H9 (cell line): ENCODE measurements around the gene TBL1X. TPM values are rescaled to one million over a fixed set of nuclear protein-coding genes. Genes with fewer than 3 reads are reported as not detected.

ENCODE experiments used
- DNase-seq: peaks from one replicate; pipeline ENCODE4 v3.0.0-alpha.2; 2017
- H2AFZ ChIP-seq: one replicate; pipeline ENCODE4 v1.6.1; 2013; ENCODE audit warnings: mild to moderate bottlenecking, low read length, control low read depth, moderate library complexity
- H2AK5ac ChIP-seq: 2 replicates; pipeline ENCODE4 v1.6.1; 2013; ENCODE audit warnings: low read length, control low read depth, mixed read lengths; ENCODE audit not compliant: insufficient read length
- H2BK120ac ChIP-seq: one replicate; pipeline ENCODE4 v1.6.1; 2013; ENCODE audit warnings: low read depth, mild to moderate bottlenecking, low read length, control low read depth, inconsistent platforms; ENCODE audit not compliant: poor library complexity, severe bottlenecking
- H2BK12ac ChIP-seq: 2 replicates; pipeline ENCODE4 v1.6.1; 2013; ENCODE audit warnings: low read length, control low read depth, mixed read lengths, low read depth; ENCODE audit not compliant: insufficient read length
- H2BK15ac ChIP-seq: 2 replicates; pipeline ENCODE4 v1.6.1; 2013; ENCODE audit warnings: low read depth, low read length, control low read depth
- H2BK20ac ChIP-seq: one replicate; pipeline ENCODE4 v1.6.1; 2013; ENCODE audit warnings: low read depth, mild to moderate bottlenecking, low read length, control low read depth, inconsistent platforms; ENCODE audit not compliant: poor library complexity, severe bottlenecking
- H2BK5ac ChIP-seq: 2 replicates; pipeline ENCODE4 v1.6.1; 2013; ENCODE audit warnings: low read length, control low read depth, mixed read lengths; ENCODE audit not compliant: insufficient read length
- H3K14ac ChIP-seq: 2 replicates; pipeline ENCODE4 v1.6.1; 2013; ENCODE audit warnings: low read length, control low read depth; ENCODE audit not compliant: insufficient read depth
- H3K18ac ChIP-seq: 2 replicates; pipeline ENCODE4 v1.6.1; 2013; ENCODE audit warnings: low read depth, mild to moderate bottlenecking, mixed read lengths, low read length, control low read depth; ENCODE audit not compliant: insufficient read length
- H3K23ac ChIP-seq: 2 replicates; pipeline ENCODE4 v1.6.1; 2013; ENCODE audit warnings: low read length, control low read depth, mixed read lengths, low read depth; ENCODE audit not compliant: insufficient read length
- H3K23me2 ChIP-seq: 2 replicates; pipeline ENCODE4 v1.6.1; 2013; ENCODE audit warnings: low read depth, mild to moderate bottlenecking, mixed read lengths, low read length, control low read depth; ENCODE audit not compliant: insufficient read length, poor library complexity, severe bottlenecking
- H3K27ac ChIP-seq: 2 replicates; pipeline ENCODE4 v1.5.1; 2013; ENCODE audit warnings: low read length, control low read depth, mixed read lengths, low read depth; ENCODE audit not compliant: insufficient read length
- H3K27me3 ChIP-seq: 2 replicates; pipeline ENCODE4 v1.6.1; 2013; ENCODE audit warnings: low read length, control low read depth, inconsistent platforms; ENCODE audit not compliant: insufficient read depth
- H3K4ac ChIP-seq: 2 replicates; pipeline ENCODE4 v1.6.1; 2013; ENCODE audit warnings: low read depth, mild to moderate bottlenecking, control low read depth, inconsistent platforms, low read length, moderate library complexity
- H3K4me1 ChIP-seq: 2 replicates; pipeline ENCODE4 v1.6.1; 2013; ENCODE audit warnings: low read length, control low read depth, inconsistent platforms; ENCODE audit not compliant: insufficient read depth
- H3K4me2 ChIP-seq: 2 replicates; pipeline ENCODE4 v1.6.1; 2013; ENCODE audit warnings: low read length, control low read depth, mixed read lengths; ENCODE audit not compliant: insufficient read length, insufficient read depth
- H3K56ac ChIP-seq: 2 replicates; pipeline ENCODE4 v1.6.1; 2013; ENCODE audit warnings: low read depth, mild to moderate bottlenecking, mixed read lengths, low read length, control low read depth; ENCODE audit not compliant: insufficient read length
- H3K79me1 ChIP-seq: 2 replicates; pipeline ENCODE4 v1.6.1; 2013; ENCODE audit warnings: low read depth, mild to moderate bottlenecking, moderate library complexity, low read length, control low read depth, inconsistent platforms; ENCODE audit not compliant: insufficient read depth, poor library complexity, severe bottlenecking
- H3K79me2 ChIP-seq: 2 replicates; pipeline ENCODE4 v1.6.1; 2013; ENCODE audit warnings: low read length, control low read depth, inconsistent platforms; ENCODE audit not compliant: insufficient read depth
- H3K9ac ChIP-seq: 2 replicates; pipeline ENCODE4 v1.6.1; 2013; ENCODE audit warnings: low read length, control low read depth, mixed read lengths; ENCODE audit not compliant: insufficient read length; ENCODE audit errors: extremely low read depth
- H3K9me3 ChIP-seq: one replicate; pipeline ENCODE4 v1.6.1; 2013; ENCODE audit warnings: low read depth, low read length, inconsistent platforms; ENCODE audit not compliant: control insufficient read depth
- H3T11ph ChIP-seq: one replicate; pipeline ENCODE4 v1.6.1; 2013; ENCODE audit warnings: mild to moderate bottlenecking, low read length, control low read depth, inconsistent platforms
- H4K20me1 ChIP-seq: one replicate; pipeline ENCODE4 v1.6.1; 2013; ENCODE audit not compliant: control insufficient read depth, insufficient read length, insufficient read depth
- H4K5ac ChIP-seq: 2 replicates; pipeline ENCODE4 v1.6.1; 2013; ENCODE audit warnings: low read depth, mild to moderate bottlenecking, mixed read lengths, low read length, control low read depth; ENCODE audit not compliant: insufficient read length
- H4K8ac ChIP-seq: replicated peaks from 2 replicates; pipeline ENCODE4 v1.6.1; 2013; ENCODE audit warnings: low read length, control low read depth, mixed read lengths, low read depth; ENCODE audit not compliant: insufficient read length
- H4K91ac ChIP-seq: 2 replicates; pipeline ENCODE4 v1.6.1; 2013; ENCODE audit warnings: low read depth, mild to moderate bottlenecking, moderate library complexity, mixed read lengths, low read length, control low read depth; ENCODE audit not compliant: insufficient read length
- H3K27ac Mint-ChIP-seq, 3 experiments: 2 replicates in 2 of 3; 3 replicates in 1 of 3; pipeline ENCODE4 v1.8.0; 2020 to 2021; ENCODE audit warnings: mixed read lengths in 3 of 3, mild to moderate bottlenecking in 1 of 3, moderate library complexity in 1 of 3
- H3K27me3 Mint-ChIP-seq: 2 replicates; pipeline ENCODE4 v1.8.0; 2021; ENCODE audit warnings: low read depth, mild to moderate bottlenecking, moderate library complexity, mixed read lengths
- H3K36me3 Mint-ChIP-seq, 3 experiments: 2 replicates in 2 of 3; 3 replicates in 1 of 3; pipeline ENCODE4 v1.8.0; 2020 to 2021; ENCODE audit warnings: low read depth in 3 of 3, mixed read lengths in 3 of 3; ENCODE audit not compliant: insufficient read depth in 1 of 3
- H3K4me1 Mint-ChIP-seq, 2 experiments: 2 replicates each; pipeline ENCODE4 v1.8.0; 2020; ENCODE audit warnings: mixed read lengths in 2 of 2
- H3K4me3 Mint-ChIP-seq, 2 experiments: 2 replicates in 1 of 2; 3 replicates in 1 of 2; pipeline ENCODE4 v1.8.0; 2020 to 2021; ENCODE audit warnings: mild to moderate bottlenecking in 2 of 2, mixed read lengths in 2 of 2, moderate library complexity in 1 of 2
- H3K9me3 Mint-ChIP-seq, 2 experiments: 2 replicates in 1 of 2; 3 replicates in 1 of 2; pipeline ENCODE4 v1.8.0; 2020; ENCODE audit warnings: mild to moderate bottlenecking in 2 of 2, mixed read lengths in 2 of 2, moderate library complexity in 1 of 2
- CTCF ChIP-seq: fragments of 200-600 bp; sonication (generic); conservative IDR thresholded peaks from 3 replicates; pipeline ENCODE4 v1.8.0; 2021; ENCODE audit warnings: antibody characterized with exemption, mild to moderate bottlenecking
- WGBS: extraction: QIAGEN DNeasy Blood & Tissue Kit; methylation state at CpG from one replicate; pipeline ENCODE4 v1.1.7; 2013; ENCODE audit warnings: missing lambda C conversion rate, low lambda C conversion rate, mixed read lengths; ENCODE audit not compliant: insufficient read length; ENCODE audit errors: extremely low coverage; 5-methylcytosine and 5-hydroxymethylcytosine counted together
- total RNA-seq: library from RNA; stranded (reverse); gene quantifications from 2 replicates; pipeline ENCODE4 v1.2.1, GENCODE V29; 2021

The TBL1X gene
- total RNA-seq, 1 experiment from 2014 or later = 24.1 TPM

GRCh38 chrX:9593756-9594155 lies 128.9 kb downstream of the TBL1X start:
- no CpG with 5 or more reads among the region's 9 CpGs for WGBS
- Histone ChIP-seq H3K4me1 (peaks cover 14% of the 10 kb centered on the region), H4K91ac (no peak overlapping the region), H2BK20ac (no peak overlapping the region), H3K23me2 (no peaks in the 10 kb centered on the region), H3K79me1 (no peaks in the 10 kb centered on the region), H2BK5ac (no peak overlapping the region), H3T11ph (no peak overlapping the region), H4K8ac (no peak overlapping the region), H3K23ac (no peak overlapping the region), H3K4me2 (no peak overlapping the region), H2BK12ac (no peak overlapping the region), H3K4ac (no peak overlapping the region), H2AFZ (no peak overlapping the region), H3K9me3 (no peaks in the 10 kb centered on the region), H4K20me1 (no peaks in the 10 kb centered on the region), H3K27ac (no peak overlapping the region), H3K9ac (no peak overlapping the region), H4K5ac (no peak overlapping the region), H3K56ac (no peak overlapping the region), H3K18ac (no peak overlapping the region), H2AK5ac (no peak overlapping the region), H2BK15ac (no peak overlapping the region), H2BK120ac (no peak overlapping the region), H3K79me2 (0 out of 2 replicates have a peak, but pooled peaks cover 2% of the 10 kb centered on the region), H3K27me3 (no peaks in the 10 kb centered on the region), H3K14ac (no peak overlapping the region; the same call in 1 of the 2 replicates)
- TF ChIP-seq CTCF = no peak
- Mint-ChIP-seq H3K27ac (no peak overlapping the region), H3K27me3 (no peaks in the 10 kb centered on the region; the same call in 1 of the 2 replicates), H3K36me3 (peaks cover 3 to 6% (median 4%) of the 10 kb centered on the region in 3 experiments; a peak in 4 of 7 replicates), H3K9me3 (peaks cover 6 to 52% of the 10 kb centered on the region in 2 experiments; a peak in 4 of 5 replicates), H3K4me1 (peaks cover 14 to 32% of the 10 kb centered on the region in 2 experiments), H3K4me3 (no peak overlapping the region)
- DNase-seq = no peak
